ENCODE data around the gene RANBP6. TPM values are rescaled to one million over a fixed set of nuclear protein-coding genes. Genes with fewer than 3 reads are reported as not detected.
"Not testable (repeated sequence)": the region's sequence is repeated elsewhere in the genome, so short reads cannot be mapped to it uniquely, and the experiment has no call there.

The RANBP6 gene
- 8.3 TPM for total RNA-seq

DNA sequence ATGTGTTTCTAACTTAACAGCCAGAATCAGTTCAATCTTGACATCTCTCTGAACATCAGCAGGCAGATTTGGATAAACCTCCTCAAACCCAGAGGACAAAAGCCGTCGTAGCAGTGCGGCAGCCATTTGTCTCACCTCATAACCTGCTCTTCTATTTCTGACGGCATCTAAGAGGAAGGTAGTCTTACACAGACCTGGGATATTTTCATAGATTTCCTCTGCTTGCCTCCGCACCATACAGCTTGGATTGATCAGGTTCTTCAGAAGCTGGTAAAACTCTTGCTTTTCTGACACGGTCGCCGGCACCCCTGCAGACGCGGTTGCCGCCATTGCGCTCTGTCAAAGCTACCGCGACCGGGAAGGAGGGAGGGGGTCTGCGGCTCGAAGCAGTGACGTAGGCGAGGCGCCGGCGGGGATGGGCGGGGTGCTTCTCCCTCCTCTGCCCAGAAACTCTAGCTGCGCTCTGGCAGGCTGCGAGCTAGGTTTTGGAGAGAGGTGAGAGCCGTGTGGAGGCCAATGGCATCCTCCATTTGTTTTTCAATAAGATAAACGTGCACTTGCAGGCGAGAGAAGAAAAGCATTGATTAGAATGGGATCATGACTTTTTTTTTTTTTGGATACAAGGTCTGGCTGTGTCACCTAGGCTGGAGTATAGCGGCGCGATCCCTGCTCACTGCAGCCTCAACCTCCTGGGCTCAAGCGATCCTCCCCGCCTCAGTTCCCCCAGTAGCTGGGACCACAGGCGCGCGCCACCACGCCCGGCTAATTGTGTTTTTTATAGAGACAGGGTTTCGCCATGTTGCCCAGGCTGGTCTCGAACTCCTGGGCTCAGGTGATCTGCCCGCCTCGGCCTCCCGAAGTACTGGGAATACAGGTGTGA is at the start of gene RANBP6:
RANBP6 (minus strand) TSS at position 347 of the 880 bp plus-strand sequence; CDS start at position 330, 17 bp downstream.
- Histone ChIP-seq H3K27me3 (no peaks in the 10 kb centered on the region), H3K36me3 (peaks cover 0 to 13% of the 10 kb centered on the region in 2 donors), H3K4me3 (peak within 1 kb of the TSS; percentile 55 to 75), H3K4me1 (peaks cover 0 to 9% of the 10 kb centered on the region in 2 donors), H3K9me3 (no peaks in the 10 kb centered on the region), H3K27ac (peak within 1 kb of the TSS; percentile 72)
- no peak for TF ChIP-seq CTCF (IDR thresholded peaks at IDR 0.05)
- DNase-seq (ENCODE audit: low spot score in 2 of 2) = peak; percentile 41 to 95
- intact Hi-C loops (cut with DNase I) = loop anchor here (2.0 to 10.0 kb wide), 3 partner anchors 63 to 1891 kb away; partner anchors contain the start of genes PLPP6 and SPATA6L

GRCh38 chr9:6063146-6063545 is 47.7 kb upstream of the RANBP6 start:
- H3K4me1 ChIP-seq; H3K27me3 ChIP-seq; DNase-seq (ENCODE audit: low spot score in 2 of 2); H3K36me3 ChIP-seq; H3K27ac ChIP-seq; H3K9me3 ChIP-seq; H3K4me3 ChIP-seq; intact Hi-C loops (cut with DNase I): not testable (repeated sequence)

DNA sequence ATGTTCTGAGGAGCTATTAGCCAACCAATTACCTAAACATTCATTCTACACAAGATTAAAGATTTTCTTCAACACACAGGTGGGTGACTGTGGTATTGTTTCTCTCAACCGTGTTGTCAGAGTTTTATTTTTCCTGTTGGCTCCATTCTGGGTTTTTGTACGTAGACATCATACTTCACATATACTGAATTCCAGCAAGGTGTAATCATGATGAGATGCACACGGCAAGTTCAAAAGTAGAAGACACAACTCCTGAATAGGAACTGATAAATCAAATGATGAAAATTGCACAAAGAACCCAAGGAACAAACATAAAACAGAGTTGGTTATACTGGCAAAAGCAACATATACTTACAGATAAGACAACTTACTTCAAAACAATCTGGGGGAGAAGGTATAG is 40.2 kb upstream of the RANBP6 start:
- DNase-seq (ENCODE audit: low spot score in 2 of 2) = no peak
- H3K4me3 ChIP-seq = no peak overlapping the region
- no peak overlapping the region for H3K27ac ChIP-seq
- H3K36me3 ChIP-seq = no peaks in the 10 kb centered on the region
- no peaks in the 10 kb centered on the region for H3K4me1 ChIP-seq
- intact Hi-C loops (cut with DNase I) = loop anchor here (1.0 kb wide), 1 partner anchor 251 kb away; no protein-coding TSS in a partner anchor
- H3K9me3 ChIP-seq = no peaks in the 10 kb centered on the region
- TF ChIP-seq CTCF (IDR thresholded peaks at IDR 0.05) = no peak
- no peaks in the 10 kb centered on the region for H3K27me3 ChIP-seq

- Histone ChIP-seq H3K27me3 (no peaks in the 10 kb centered on the region), H3K4me1 (no peaks in the 10 kb centered on the region), H3K9me3 (no peaks in the 10 kb centered on the region), H3K4me3 (no peak overlapping the region), H3K27ac (no peak overlapping the region), H3K36me3 (no peaks in the 10 kb centered on the region)
- intact Hi-C loops (cut with DNase I) = loop anchor here (1.0 kb wide), 1 partner anchor 251 kb away; no protein-coding TSS in a partner anchor
- DNase-seq (ENCODE audit: low spot score in 2 of 2) = no peak
- peak in 1 of 3 experiments; percentile 48 for TF ChIP-seq CTCF (IDR thresholded peaks at IDR 0.05)
Measured at GRCh38 chr9:6055216-6055615, 39.8 kb upstream of the RANBP6 start.

DNA sequence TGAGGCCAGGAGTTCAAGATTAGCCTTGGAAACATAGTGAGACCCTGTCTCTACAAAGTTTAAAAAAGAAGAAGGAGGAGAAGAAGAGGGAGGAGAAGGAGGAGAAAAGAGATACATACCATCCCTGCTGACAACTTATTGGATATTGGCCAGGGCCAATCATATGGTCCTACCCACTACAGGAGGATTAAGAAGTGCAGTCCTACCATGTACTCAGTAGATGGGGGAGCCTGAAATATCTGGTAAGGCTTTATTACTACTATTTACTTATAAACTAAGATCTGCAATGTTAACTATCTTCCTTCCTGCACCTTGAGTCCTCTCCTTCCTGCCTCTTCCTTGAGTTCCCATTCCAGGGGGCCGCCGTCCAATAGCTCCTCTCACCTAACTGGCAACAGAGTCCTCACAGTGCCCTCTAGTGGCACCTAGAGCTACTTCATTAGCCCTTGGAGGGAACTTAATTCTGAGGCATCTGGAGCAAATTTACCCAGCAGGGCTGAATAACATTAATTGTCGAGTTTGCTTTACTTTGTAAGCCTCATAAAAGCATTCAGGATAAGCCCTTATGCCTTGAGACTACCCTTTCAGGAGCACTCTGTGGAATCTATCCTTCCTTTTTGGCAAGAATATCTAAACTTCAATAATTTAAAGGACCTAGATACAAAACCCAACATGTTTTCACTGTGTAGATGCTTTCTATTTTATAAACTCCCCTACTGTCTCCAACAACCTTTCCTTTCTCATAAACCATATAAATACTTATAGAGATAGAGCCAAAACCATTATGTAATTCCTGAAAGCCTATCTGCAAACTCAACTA is 39.1 kb upstream of the RANBP6 start:
- TF ChIP-seq CTCF (IDR thresholded peaks at IDR 0.05) = peak; percentile 44 to 76 (median 58)
- Histone ChIP-seq H3K36me3 (no peaks in the 10 kb centered on the region), H3K27me3 (no peaks in the 10 kb centered on the region), H3K4me1 (no peaks in the 10 kb centered on the region), H3K4me3 (no peak overlapping the region), H3K9me3 (no peaks in the 10 kb centered on the region), H3K27ac (no peak overlapping the region)
- intact Hi-C loops (cut with DNase I) = loop anchor here (1.0 kb wide), 2 partner anchors 168 to 252 kb away; no protein-coding TSS in a partner anchor
- peak in 1 of 2 donors; percentile 71 for DNase-seq (ENCODE audit: low spot score in 2 of 2)

All from ascending aorta (tissue), 2 donors.